HG02885 (cell line): ENCODE data around the gene FLII.

ENCODE experiments used
- ATAC-seq: cut with Tn5 transposase; IDR thresholded peaks from one replicate; pipeline ENCODE4 v1.9.1; 2021; ENCODE audit warnings: mild to moderate bottlenecking; ENCODE audit not compliant: unreplicated experiment, poor library complexity

The FLII gene

GRCh38 chr17:18261146-18261515, 2.6 kb upstream of the FLII start:
- no peak for ATAC-seq

DNA sequence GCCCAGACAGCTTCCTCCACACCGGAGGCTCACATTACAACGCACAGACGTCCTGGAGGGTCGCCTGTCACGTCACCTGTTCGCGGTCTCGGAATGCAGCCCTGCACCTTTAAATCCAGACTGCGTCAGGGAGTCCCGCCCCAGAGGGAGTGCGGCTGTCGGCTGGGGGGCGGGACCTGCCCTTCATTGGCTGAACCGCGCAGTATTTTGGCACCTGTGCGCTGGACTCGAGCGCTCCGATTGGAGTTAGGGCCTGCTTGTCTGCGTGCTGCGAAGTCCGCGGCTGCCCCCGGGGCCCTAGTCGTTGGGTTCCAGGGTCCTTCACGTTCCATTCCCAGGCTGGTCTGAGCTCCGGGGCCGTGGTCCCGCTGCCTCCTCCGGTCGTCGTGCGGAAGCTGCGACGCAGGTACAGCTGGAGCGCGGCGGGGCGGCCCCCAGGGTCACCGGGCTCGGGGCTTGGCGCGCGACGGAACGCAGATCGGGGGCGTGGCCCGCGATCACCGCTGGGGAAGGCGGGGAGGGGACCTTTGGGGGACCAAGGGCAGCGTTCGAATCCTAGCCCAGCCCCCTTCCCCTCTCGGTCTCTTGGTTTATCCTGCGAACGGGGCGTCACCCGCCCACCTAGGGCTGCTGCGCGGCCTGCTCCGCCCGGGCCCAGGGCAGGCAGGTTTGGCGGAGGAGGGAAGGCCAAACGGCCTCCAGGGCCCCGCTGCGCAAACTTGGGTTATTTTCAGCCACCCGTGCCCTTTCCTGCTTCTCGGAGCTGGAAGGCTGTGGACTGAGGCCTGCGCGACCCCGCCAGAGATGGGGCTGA, 2.0 kb upstream of the FLII start, which contains the start of gene MIEF2:
TSS of gene MIEF2 (plus strand) at position 331 of the 814 bp plus-strand sequence. CDS start 2,059 bp downstream, outside the sequence.
- peak; percentile 80 for ATAC-seq

- ATAC-seq, result no peak
Observed at GRCh38 chr17:18259621-18260331, 1.2 kb upstream of the FLII start.

GRCh38 chr17:18257982-18258355, 569 bp downstream of the FLII start:
- ATAC-seq, result peak; percentile 32

DNA sequence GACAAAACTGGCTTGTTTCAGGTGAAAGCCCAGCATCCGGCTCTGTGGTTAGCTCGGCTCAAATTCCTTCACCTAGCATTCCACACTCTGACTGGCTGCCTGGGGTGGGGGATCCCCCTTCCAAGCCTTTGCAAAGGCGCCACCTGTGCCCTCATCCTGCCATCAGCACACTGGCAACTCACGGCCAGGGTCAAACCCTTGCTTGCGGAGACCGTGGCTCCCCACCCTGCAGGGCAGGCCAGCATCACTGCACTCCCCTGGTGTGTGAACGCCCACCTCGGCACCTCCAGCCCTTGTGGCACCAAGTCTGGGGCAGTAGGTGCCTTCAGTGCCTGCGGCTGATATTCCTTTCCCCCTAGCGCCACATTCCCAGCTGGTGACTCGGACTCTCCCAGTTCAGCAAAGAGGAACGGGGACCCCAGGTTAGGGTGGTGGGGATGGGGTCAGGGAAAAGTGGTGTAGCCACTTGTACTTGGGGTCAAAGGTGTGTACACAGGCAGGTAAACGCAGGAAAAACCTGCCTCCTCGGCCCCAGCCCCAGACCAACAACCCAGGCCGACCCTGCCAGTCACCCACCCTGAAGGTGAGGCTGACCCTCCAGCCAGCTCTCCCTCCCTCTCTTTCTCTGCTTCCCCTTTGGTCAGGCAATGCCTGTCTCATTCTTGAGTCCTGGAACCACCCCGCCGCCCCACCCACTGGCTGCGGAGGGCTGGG, 1.1 kb downstream of the FLII start:
- peak; percentile 4 for ATAC-seq

DNA sequence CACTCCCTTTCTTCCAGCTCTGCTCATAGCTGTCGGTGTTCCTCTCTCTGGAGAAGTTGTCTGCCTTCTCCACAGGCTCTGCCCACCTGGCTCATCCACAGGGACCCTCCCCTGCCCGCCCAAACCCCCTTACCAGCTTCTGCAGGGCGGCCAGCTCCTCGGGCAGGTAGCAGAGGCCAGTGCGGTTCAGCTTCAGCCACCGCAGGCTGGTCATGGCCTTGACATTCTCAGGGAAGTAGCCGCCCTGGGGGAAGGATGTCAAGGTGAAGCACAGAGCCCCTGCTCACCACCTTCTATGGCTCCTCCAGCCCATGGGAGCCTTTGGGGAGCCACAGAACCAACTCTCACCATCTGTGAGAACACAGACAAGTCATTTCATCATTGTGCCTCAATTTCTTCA, 1.8 kb downstream of the FLII start:
- ATAC-seq, result no peak

GRCh38 chr17:18256351-18256750, 2.2 kb downstream of the FLII start:
- no peak for ATAC-seq

GRCh38 chr17:18254888-18255649, 3.5 kb downstream of the FLII start:
- ATAC-seq, result no peak

DNA sequence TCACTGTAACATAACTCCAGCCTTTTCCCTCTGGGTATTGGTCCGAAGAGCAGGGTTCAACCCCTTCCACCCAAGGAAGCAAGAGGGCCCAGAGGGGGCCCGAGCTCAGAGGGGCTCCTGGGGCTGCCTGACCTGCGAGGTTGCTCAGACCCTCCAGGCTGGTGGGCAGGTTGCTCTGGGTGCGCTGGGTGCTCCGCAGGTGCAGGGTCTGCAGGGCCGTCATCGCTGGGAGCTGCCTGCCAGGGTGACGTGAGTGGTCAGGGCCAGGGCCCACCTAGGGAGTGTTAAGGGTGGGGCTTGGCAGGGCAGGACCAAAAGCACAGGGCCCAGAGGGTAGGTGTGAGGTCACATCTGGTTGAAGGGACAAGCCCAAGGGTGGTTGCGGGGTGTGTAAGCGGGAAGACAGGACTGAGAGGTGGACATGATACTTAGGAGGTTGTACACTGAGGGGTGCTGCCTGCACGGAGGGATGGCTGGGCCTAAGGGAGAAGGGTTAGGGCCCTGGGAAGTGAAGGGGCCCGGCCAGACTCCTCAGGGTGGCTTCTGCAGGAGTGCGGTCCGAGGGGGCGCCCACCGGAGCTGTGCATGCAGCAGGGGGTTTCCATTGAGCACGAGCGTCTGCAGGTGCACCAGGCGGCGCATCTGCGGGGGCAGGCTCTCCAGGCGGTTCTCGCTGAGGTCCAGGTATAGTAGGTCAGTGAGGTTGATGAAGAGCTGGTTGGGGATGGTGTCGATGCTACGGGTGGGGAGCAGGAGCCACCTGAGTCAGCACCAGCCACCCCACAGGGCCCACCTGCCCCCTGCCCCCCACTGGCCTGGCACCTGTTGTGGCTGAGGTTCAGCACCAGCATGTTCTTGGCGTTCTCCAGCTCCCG, 4.4 kb downstream of the FLII start:
- ATAC-seq, result no peak

GRCh38 chr17:18253187-18253884, 5.2 kb downstream of the FLII start:
- no peak for ATAC-seq

- ATAC-seq, result no peak
Observed at GRCh38 chr17:18252160-18252559, 6.4 kb downstream of the FLII start.

- ATAC-seq, result no peak
Observed at GRCh38 chr17:18251204-18251603, 7.3 kb downstream of the FLII start.

DNA sequence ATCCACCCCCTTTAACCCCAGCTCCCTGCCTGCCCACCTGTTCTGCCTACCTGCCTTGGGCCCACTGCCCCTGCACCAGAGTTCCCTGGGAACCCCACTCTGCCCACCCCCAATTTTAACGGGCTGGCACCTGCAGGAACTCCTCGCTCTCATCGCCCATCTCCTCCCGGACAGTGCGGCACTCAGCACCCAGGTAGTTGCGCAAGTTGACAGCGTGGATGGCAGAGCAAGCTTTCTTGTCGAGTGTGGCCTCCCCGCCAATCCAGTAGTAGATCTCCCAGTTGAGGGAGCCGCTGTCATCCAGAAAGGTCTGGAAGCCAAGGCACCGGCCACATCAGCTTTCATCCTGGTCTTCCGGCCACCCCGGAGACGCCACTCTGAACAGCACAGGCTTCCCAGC, 7.8 kb downstream of the FLII start:
- ATAC-seq, result no peak

DNA sequence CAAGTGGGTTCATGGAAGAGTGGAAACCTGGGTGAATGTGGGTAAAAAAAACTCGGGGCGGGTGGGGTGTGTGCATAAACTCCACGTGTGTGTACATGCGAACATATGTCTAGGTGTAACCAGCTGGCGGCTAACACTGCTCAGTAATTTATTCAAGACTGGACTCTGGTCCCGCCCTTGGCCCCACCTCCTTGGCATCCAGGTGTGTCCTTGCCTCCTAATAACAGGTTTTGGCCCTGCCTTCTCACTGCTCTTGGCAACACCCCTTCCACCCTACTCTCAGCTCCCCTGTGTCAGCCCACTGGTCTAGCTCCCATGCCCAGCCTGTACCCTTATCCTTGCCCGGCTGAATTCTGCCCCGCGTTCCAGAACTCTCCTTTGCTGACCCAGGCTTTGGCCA, 8.3 kb downstream of the FLII start:
- no peak for ATAC-seq

DNA sequence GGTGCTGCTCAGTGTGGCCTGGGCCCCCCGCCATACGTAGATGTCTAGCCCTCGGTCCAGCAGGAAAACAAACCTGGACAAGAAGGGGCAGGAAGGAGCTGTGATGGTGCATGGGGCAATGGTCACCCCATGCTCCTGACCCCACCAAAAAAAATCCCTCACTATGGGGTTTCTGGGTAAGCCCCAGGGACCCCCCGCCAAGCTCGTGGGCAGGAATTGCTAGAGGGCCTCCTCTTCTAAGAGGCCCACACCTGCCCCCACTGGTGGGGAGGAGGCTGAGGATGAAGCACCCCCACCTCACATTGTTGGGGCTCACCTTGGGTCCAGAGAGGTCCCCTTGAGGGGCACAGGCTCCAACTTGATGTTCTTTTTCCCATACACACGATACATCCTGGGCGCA, 9.7 kb downstream of the FLII start:
- ATAC-seq, result no peak

- no peak for ATAC-seq
Observed at GRCh38 chr17:18248300-18248731, 10.2 kb downstream of the FLII start.

DNA sequence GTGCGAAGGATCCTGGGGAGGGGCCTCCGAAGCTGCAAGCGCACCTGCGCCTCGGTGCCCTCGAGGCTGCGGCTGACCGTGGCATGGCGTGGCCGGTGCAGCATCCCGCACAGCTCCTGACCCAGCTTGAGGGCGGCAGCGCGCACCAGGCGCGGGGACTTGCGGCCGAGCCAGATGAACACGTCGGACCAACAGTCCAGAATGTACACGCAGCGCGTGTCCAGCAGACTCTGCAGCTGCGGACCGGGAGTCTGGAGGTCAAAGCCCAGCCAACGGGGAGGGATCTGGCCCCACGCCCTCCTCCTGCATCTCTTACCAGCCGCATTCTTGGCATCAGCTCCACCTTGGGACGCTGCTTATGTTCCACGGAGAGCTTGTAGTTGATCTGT, 10.9 kb downstream of the FLII start:
- no peak for ATAC-seq

- no peak for ATAC-seq
Observed at GRCh38 chr17:18246880-18247612, 11.5 kb downstream of the FLII start.
